ENCODE results near the gene ZNF580.

DNA sequence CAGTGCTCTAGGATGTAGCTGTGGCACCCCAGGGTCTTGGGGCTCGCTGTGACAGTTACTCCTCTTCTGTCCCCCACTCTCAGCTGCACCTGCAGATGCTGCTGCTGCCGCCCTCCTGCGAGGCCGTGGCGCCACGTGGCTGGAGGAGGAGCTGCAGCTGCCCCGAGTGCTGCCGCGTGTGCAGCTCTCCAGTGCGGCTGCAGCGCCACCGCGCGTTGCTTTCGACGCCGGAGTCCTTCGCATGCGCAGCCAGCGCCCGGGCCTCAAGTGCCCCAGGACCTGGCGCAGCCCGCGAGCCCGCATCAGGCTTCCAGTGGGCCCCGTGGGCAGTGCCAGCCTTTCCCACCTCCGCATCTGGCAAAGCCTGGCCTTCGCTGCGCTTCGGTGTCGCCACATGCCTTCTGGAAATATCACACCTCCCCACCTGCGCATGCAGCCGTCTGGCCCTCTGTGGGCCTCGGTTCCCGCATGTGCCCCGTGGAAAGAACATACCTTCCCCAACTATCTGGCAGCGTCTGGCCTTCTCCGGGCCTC lies 692 bp upstream of the ZNF580 start:
- TF ChIP-seq POLR2A (IDR thresholded peaks at IDR 0.05; ENCODE audit: low read length) (no peak), GATA1 (IDR thresholded peaks at IDR 0.05; ENCODE audit: low read depth, low read length) (no peak)
